Glutamatergic neuron (in vitro differentiated cells): ENCODE measurements around the gene JARID2. TPM values are rescaled to one million over a fixed set of nuclear protein-coding genes. Genes with fewer than 3 reads are reported as not detected.

Source experiments
- DNase-seq: peaks from one replicate; pipeline ENCODE4 v3.0.0; 2022
- H3K27ac Mint-ChIP-seq: one replicate; pipeline ENCODE4 v1.8.0; 2020; ENCODE audit warnings: mild to moderate bottlenecking, mixed read lengths, inconsistent platforms; ENCODE audit not compliant: unreplicated experiment
- H3K27me3 Mint-ChIP-seq: one replicate; pipeline ENCODE4 v1.8.0; 2020; ENCODE audit warnings: mild to moderate bottlenecking, moderate library complexity, mixed read lengths, inconsistent platforms; ENCODE audit not compliant: unreplicated experiment
- H3K36me3 Mint-ChIP-seq: one replicate; pipeline ENCODE4 v1.8.0; 2020; ENCODE audit warnings: mild to moderate bottlenecking, mixed read lengths, inconsistent platforms; ENCODE audit not compliant: unreplicated experiment
- H3K4me1 Mint-ChIP-seq: one replicate; pipeline ENCODE4 v1.8.0; 2020; ENCODE audit warnings: mild to moderate bottlenecking, low read depth, mixed read lengths, inconsistent platforms; ENCODE audit not compliant: unreplicated experiment
- H3K4me3 Mint-ChIP-seq: one replicate; pipeline ENCODE4 v1.8.0; 2020; ENCODE audit warnings: mild to moderate bottlenecking, mixed read lengths, inconsistent platforms; ENCODE audit not compliant: unreplicated experiment
- H3K9me3 Mint-ChIP-seq: one replicate; pipeline ENCODE4 v1.8.0; 2020; ENCODE audit warnings: mild to moderate bottlenecking, moderate library complexity, mixed read lengths, inconsistent platforms; ENCODE audit not compliant: unreplicated experiment
- total RNA-seq: library from RNA; stranded (reverse); fragmentation: NEBNext Ultra II Directional; extraction: Animal tissue kit (Norgen Biotek cat#: 25700); gene quantifications from one replicate; pipeline ENCODE4 v1.2.1, GENCODE V29; 2021; ENCODE audit not compliant: unreplicated experiment
- TF ChIP-seq, protein P1 (sequence below): fragments of 200-600 bp; sonication (generic); IDR thresholded peaks from one replicate; pipeline ENCODE4 v1.5.0; 2021; ENCODE audit not compliant: partially characterized antibody, unreplicated experiment

Gene JARID2
- total RNA-seq, 1 donor from 2014 or later: 83.8 TPM

DNA sequence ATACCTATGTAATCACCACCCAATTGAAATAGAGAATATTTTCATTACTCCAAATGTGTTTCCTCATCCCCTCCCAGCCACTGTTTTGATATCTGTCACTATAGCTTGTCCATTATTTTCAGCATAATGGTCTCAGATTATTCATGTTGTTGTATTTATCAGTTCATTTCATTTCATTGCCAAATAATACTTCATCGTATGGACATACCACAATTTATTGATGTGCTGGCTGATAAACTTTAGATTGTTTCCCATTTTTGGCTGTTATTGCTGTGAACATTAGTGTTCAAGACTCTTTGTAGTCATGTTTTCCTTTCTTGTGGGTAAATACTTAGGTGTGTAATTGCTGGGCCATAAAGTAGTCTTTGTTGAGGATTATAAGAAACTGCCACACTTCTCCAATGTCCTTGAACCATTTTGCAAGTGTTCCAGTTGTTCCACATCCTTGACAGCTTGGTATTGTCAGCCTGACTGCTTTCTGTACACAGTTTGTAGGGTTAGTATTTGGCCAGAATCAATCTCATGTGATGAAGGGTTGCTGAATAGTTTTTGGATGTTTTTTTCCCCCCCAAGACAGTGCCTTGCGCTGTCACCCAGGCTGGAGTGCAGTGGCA, 44.3 kb downstream of the JARID2 start:
- H3K9me3 Mint-ChIP-seq: peaks cover 8% of the 10 kb centered on the region
- no peak for DNase-seq
- H3K27ac Mint-ChIP-seq: no peak overlapping the region

GRCh38 chr6:15290962-15291704, 45.3 kb downstream of the JARID2 start:
- Mint-ChIP-seq H3K9me3 (peaks cover 6% of the 10 kb centered on the region), H3K27me3 (peaks cover 3% of the 10 kb centered on the region), H3K4me3 (no peak overlapping the region), H3K4me1 (peaks cover 25% of the 10 kb centered on the region), H3K36me3 (peaks cover 12% of the 10 kb centered on the region), H3K27ac (no peak overlapping the region)
- DNase-seq: no peak
- TF ChIP-seq, protein P1, sequence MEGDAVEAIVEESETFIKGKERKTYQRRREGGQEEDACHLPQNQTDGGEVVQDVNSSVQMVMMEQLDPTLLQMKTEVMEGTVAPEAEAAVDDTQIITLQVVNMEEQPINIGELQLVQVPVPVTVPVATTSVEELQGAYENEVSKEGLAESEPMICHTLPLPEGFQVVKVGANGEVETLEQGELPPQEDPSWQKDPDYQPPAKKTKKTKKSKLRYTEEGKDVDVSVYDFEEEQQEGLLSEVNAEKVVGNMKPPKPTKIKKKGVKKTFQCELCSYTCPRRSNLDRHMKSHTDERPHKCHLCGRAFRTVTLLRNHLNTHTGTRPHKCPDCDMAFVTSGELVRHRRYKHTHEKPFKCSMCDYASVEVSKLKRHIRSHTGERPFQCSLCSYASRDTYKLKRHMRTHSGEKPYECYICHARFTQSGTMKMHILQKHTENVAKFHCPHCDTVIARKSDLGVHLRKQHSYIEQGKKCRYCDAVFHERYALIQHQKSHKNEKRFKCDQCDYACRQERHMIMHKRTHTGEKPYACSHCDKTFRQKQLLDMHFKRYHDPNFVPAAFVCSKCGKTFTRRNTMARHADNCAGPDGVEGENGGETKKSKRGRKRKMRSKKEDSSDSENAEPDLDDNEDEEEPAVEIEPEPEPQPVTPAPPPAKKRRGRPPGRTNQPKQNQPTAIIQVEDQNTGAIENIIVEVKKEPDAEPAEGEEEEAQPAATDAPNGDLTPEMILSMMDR: no peak

More for the DNA sequence above, 44.3 kb downstream of the JARID2 start:
- Mint-ChIP-seq H3K4me3 (no peak overlapping the region), H3K36me3 (peaks cover 12% of the 10 kb centered on the region), H3K27me3 (peaks cover 3% of the 10 kb centered on the region), H3K4me1 (peaks cover 22% of the 10 kb centered on the region)
- TF ChIP-seq, protein P1: no peak

DNA sequence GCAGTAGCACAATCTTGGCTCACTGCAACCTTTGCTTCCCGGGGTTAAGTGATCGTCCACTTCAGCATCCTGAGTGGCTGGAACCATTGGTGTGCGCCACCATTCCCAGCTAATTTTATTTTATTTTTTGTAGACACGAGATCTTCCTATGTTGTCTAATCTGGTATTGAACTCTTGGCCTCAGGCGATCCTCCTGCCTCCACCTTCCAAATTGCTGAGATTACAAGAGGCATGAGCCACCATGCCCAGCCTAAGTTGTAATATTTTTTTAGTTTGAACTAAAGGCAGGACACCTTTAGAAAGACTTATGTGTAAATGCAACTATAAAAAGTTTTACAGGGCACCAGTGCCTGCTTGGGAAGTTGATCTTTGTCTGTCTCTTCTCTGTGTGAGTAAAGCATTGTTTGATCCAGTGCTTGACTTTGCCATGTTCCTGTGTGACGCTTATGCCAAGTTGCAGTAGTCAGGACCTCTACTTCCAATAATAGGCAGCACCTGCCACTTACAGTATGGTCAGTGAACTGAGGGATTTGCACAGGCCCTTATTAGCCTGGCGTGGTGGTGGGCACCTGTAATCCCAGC, 46.9 kb downstream of the JARID2 start:
- no peak overlapping the region for H3K27ac Mint-ChIP-seq
- peaks cover 9% of the 10 kb centered on the region for H3K9me3 Mint-ChIP-seq
- no peak for DNase-seq
- peaks cover 12% of the 10 kb centered on the region for H3K36me3 Mint-ChIP-seq
- peaks cover 32% of the 10 kb centered on the region for H3K4me1 Mint-ChIP-seq
- peaks cover 3% of the 10 kb centered on the region for H3K27me3 Mint-ChIP-seq
- no peak overlapping the region for H3K4me3 Mint-ChIP-seq
- TF ChIP-seq, protein P1: no peak

- TF ChIP-seq, protein P1: no peak
- no peak overlapping the region for H3K27ac Mint-ChIP-seq
- no peak overlapping the region for H3K4me3 Mint-ChIP-seq
These were observed 47.8 kb downstream of the JARID2 start for GRCh38 chr6:15293674-15294073.

GRCh38 chr6:15294504-15294903, 48.6 kb downstream of the JARID2 start:
- Mint-ChIP-seq H3K4me3 (no peak overlapping the region), H3K4me1 (peaks cover 34% of the 10 kb centered on the region), H3K27me3 (peaks cover 3% of the 10 kb centered on the region), H3K27ac (peak overlapping the region; percentile 33), H3K36me3 (peaks cover 7% of the 10 kb centered on the region), H3K9me3 (peaks cover 6% of the 10 kb centered on the region)
- DNase-seq: no peak
- TF ChIP-seq, protein P1: no peak

More at GRCh38 chr6:15293674-15294073, 47.8 kb downstream of the JARID2 start:
- Mint-ChIP-seq H3K36me3 (peaks cover 12% of the 10 kb centered on the region), H3K27me3 (peaks cover 3% of the 10 kb centered on the region), H3K9me3 (peaks cover 7% of the 10 kb centered on the region), H3K4me1 (peaks cover 32% of the 10 kb centered on the region)
- no peak for DNase-seq
